ENCODE measurements around the gene ESR2. TPM values are rescaled to one million over a fixed set of nuclear protein-coding genes. Genes with fewer than 3 reads are reported as not detected.

ESR2 gene
- total and polyA plus RNA-seq, 12 donors, result 0.12 to 1.6 (median 0.73) TPM

DNA sequence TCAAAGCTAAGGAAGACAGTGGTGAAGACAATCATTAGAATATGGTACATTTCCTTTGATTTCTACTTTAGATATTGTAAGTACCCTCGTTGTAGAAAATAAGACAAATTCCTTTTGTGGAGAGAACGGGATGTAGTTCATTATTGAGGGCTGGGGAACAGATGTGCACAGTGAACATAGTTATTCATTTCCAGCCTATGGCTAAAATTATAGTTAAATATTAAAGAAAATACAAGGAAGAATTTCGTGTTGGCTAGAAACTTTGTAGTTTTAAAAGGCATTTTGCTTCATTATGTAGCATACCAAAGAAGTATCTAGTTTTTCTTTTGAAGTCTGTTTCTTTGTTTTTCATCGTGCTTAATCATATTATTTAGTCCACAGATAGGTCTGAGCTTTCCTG, 201.8 kb downstream of the ESR2 start:
- DNase-seq (no peak), ATAC-seq (no peak)
- intact Hi-C loops (cut with DNase I), result no loop called here
- H3K36me3 ChIP-seq, result peaks cover 0 to 100% (median 12%) of the 10 kb centered on the region in 9 donors
- no peak overlapping the region for H3K27ac ChIP-seq
- 88 to 93% methylated on average over 4 of the region's 4 CpGs for WGBS, 2 donors
- H3K9me3 ChIP-seq, result no peaks in the 10 kb centered on the region
- no peaks in the 10 kb centered on the region for H3K4me1 ChIP-seq
- no peak overlapping the region for H3K4me3 ChIP-seq
- TF ChIP-seq, protein P1, sequence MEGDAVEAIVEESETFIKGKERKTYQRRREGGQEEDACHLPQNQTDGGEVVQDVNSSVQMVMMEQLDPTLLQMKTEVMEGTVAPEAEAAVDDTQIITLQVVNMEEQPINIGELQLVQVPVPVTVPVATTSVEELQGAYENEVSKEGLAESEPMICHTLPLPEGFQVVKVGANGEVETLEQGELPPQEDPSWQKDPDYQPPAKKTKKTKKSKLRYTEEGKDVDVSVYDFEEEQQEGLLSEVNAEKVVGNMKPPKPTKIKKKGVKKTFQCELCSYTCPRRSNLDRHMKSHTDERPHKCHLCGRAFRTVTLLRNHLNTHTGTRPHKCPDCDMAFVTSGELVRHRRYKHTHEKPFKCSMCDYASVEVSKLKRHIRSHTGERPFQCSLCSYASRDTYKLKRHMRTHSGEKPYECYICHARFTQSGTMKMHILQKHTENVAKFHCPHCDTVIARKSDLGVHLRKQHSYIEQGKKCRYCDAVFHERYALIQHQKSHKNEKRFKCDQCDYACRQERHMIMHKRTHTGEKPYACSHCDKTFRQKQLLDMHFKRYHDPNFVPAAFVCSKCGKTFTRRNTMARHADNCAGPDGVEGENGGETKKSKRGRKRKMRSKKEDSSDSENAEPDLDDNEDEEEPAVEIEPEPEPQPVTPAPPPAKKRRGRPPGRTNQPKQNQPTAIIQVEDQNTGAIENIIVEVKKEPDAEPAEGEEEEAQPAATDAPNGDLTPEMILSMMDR (IDR thresholded peaks at IDR 0.05), result no peak
- no peaks in the 10 kb centered on the region for H3K27me3 ChIP-seq

DNA sequence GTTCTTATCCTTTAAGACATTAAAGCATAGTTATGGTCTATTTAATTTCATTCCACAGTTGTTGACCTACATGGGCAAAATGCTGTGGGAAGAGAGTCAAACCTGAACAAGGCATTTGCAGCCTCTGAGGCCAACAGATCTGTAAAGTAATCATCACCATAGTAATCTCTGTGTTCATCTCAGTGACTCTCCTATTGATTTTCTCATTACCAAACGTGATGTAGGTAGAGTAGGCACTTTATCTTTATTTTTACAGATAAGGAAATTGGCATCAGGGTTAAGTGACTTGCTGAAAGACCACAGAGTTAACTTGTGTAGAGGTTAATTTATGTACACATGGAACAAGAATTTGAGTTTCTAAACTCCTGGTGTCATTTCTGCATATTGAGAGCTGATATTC, 203.0 kb downstream of the ESR2 start:
- intact Hi-C loops (cut with DNase I), result no loop called here
- Histone ChIP-seq H3K27me3 (no peaks in the 10 kb centered on the region), H3K4me1 (no peaks in the 10 kb centered on the region), H3K9me3 (no peaks in the 10 kb centered on the region), H3K36me3 (peaks cover 0 to 89% (median 12%) of the 10 kb centered on the region in 9 donors), H3K27ac (no peak overlapping the region), H3K4me3 (no peak overlapping the region)
- DNase-seq, result no peak
- ATAC-seq, result no peak
- WGBS, 2 donors, result 74 to 87% methylated on average over 1 of the region's 1 CpG
- TF ChIP-seq, protein P1 (IDR thresholded peaks at IDR 0.05), result no peak

DNA sequence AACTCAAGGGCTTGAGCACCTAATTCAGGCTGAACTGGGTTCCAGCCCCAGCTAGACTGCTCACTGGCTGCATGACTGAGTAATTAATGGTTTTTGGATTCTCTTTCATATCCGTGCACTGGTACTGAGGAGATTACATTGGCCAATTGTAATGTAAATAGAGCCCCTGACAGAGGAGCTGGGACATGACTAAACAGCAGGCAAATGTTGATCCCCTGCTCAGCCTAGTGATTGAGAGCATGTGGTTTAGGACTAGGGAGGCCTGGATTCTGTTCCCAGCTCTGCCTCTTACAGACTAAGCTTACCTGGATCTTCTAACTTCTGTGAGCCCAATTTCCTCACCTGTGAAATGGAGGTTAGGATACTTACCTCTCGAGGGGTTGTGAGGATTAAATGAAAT, 204.3 kb downstream of the ESR2 start:
- H3K27me3 ChIP-seq, result no peaks in the 10 kb centered on the region
- ATAC-seq (no peak), DNase-seq (no peak)
- intact Hi-C loops (cut with DNase I), result no loop called here
- H3K9me3 ChIP-seq, result no peaks in the 10 kb centered on the region
- no peak overlapping the region for H3K4me3 ChIP-seq
- H3K27ac ChIP-seq, result no peak overlapping the region
- TF ChIP-seq, protein P1 (IDR thresholded peaks at IDR 0.05), result no peak
- H3K36me3 ChIP-seq, result peaks cover 0 to 85% (median 12%) of the 10 kb centered on the region in 9 donors
- WGBS, 2 donors, result 81 to 82% methylated on average over 2 of the region's 2 CpGs
- H3K4me1 ChIP-seq, result no peaks in the 10 kb centered on the region

DNA sequence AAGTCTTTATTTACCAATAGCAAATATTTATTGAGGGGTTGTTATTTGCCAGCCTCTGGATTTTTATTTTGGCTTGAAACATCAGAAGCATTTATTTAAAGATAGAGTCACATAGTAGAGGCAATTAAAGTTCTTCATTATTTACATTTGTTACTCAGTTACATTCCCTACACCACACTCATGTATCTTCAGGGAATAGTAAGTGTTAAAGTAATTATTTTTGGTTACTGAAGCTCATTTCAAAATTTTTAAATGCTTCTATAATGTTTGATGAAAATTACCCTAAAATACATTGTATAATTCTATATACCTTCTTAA, 205.6 kb downstream of the ESR2 start:
- Histone ChIP-seq H3K9me3 (peaks cover 0 to 4% (median 0%) of the 10 kb centered on the region in 11 donors), H3K27me3 (no peaks in the 10 kb centered on the region), H3K36me3 (peaks cover 0 to 85% (median 12%) of the 10 kb centered on the region in 9 donors), H3K4me3 (no peak overlapping the region), H3K4me1 (no peaks in the 10 kb centered on the region), H3K27ac (no peak overlapping the region)
- TF ChIP-seq, protein P1 (IDR thresholded peaks at IDR 0.05), result no peak
- intact Hi-C loops (cut with DNase I), result no loop called here
- ATAC-seq (no peak), DNase-seq (no peak)
